Astrocyte of the spinal cord (primary cell): ENCODE data around the gene CD300A.

Source experiments
- DNase-seq: peaks from one replicate; pipeline ENCODE4 v3.0.0; 2011; ENCODE audit warnings: low read depth, low spot score
- H3K4me3 ChIP-seq: 2 replicates; pipeline ENCODE4 v1.5.1; 2011; ENCODE audit warnings: low read depth, mild to moderate bottlenecking, low read length, moderate library complexity
- CTCF ChIP-seq: IDR thresholded peaks from 2 replicates; pipeline ENCODE4 v1.5.1; 2012; ENCODE audit warnings: low read depth, mild to moderate bottlenecking, low read length, inconsistent platforms
- in situ Hi-C: cut with HindIII; loops from 2 replicates; pipeline ENCODE4 v1.10.0; 2017; ENCODE audit warnings: low sequenced_read_pairs

CD300A gene

GRCh38 chr17:74432424-74432690 lies 34.1 kb upstream of the CD300A start:
- in situ Hi-C loops, result no loop called here
- H3K4me3 ChIP-seq, result no peak overlapping the region
- no peak for DNase-seq
- TF ChIP-seq CTCF, result no peak

GRCh38 chr17:74432766-74433391 lies 33.6 kb upstream of the CD300A start:
- no peak for TF ChIP-seq CTCF
- no peak for DNase-seq
- H3K4me3 ChIP-seq, result no peak overlapping the region
- in situ Hi-C loops, result no loop called here

- no peak for DNase-seq
- no peak for TF ChIP-seq CTCF
- in situ Hi-C loops, result no loop called here
- H3K4me3 ChIP-seq, result no peak overlapping the region
These were observed 32.9 kb upstream of the CD300A start for GRCh38 chr17:74433421-74434121.

- in situ Hi-C loops, result no loop called here
- no peak for TF ChIP-seq CTCF
- DNase-seq, result no peak
- H3K4me3 ChIP-seq, result no peak overlapping the region
These were observed 30.6 kb upstream of the CD300A start for GRCh38 chr17:74435775-74436359.

GRCh38 chr17:74437702-74438101 lies 28.7 kb upstream of the CD300A start:
- in situ Hi-C loops, result no loop called here
- TF ChIP-seq CTCF, result peak; percentile 67
- DNase-seq, result no peak
- no peak overlapping the region for H3K4me3 ChIP-seq

GRCh38 chr17:74439691-74440567 lies 26.5 kb upstream of the CD300A start:
- DNase-seq, result no peak
- TF ChIP-seq CTCF, result no peak

More at GRCh38 chr17:74439691-74440567, 26.5 kb upstream of the CD300A start:
- H3K4me3 ChIP-seq, result no peak overlapping the region
- in situ Hi-C loops, result no loop called here
